K562 (cell line): ENCODE results near the gene SPATA12. TPM values are rescaled to one million over a fixed set of nuclear protein-coding genes. Genes with fewer than 3 reads are reported as not detected.

ENCODE experiments used
- ASH1L ChIP-seq: fragments of 450-650 bp; IDR thresholded peaks from 2 replicates; pipeline ENCODE4 v1.6.1; 2018; ENCODE audit warnings: borderline replicate concordance, mild to moderate bottlenecking, low read depth; ENCODE audit not compliant: partially characterized antibody
- BCOR ChIP-seq: fragments of 450-650 bp; IDR thresholded peaks from 2 replicates; pipeline ENCODE4 v1.6.1; 2016
- BRD9 ChIP-seq: fragments of 450-650 bp; IDR thresholded peaks from 2 replicates; pipeline ENCODE4 v1.6.1; 2018; ENCODE audit warnings: low read depth; ENCODE audit not compliant: partially characterized antibody
- CBX3 ChIP-seq, 2 experiments: IDR thresholded peaks; 1 replicate in 1 of 2; 2 replicates in 1 of 2; pipeline ENCODE4 v1.6.1; 2012; ENCODE audit warnings: inconsistent platforms in 2 of 2, low read length in 2 of 2, borderline replicate concordance in 1 of 2, control low read depth in 1 of 2
- DDX20 ChIP-seq: fragments of 450-650 bp; IDR thresholded peaks from 2 replicates; pipeline ENCODE4 v1.6.1; 2016; ENCODE audit warnings: missing genetic modification characterization, low read depth, mild to moderate bottlenecking, missing compliant biosample characterization, moderate library complexity
- ELF1 ChIP-seq: fragments of 200-800 bp; sonication (Bioruptor generic); IDR thresholded peaks from 2 replicates; pipeline ENCODE4 v1.6.1; 2016; ENCODE audit warnings: missing genetic modification characterization, missing compliant biosample characterization
- HEY1 ChIP-seq: fragments of 250-450 bp; sonication (Bioruptor Pico); IDR thresholded peaks from 2 replicates; pipeline ENCODE4 v1.5.0; 2020; ENCODE audit warnings: mild to moderate bottlenecking, moderate library complexity, borderline replicate concordance
- ILF3 ChIP-seq: fragments of 450-650 bp; IDR thresholded peaks from 2 replicates; pipeline ENCODE4 v1.6.1; 2018; ENCODE audit warnings: antibody characterized with exemption, mild to moderate bottlenecking, moderate library complexity, borderline replicate concordance
- MEF2A ChIP-seq: IDR thresholded peaks from 2 replicates; pipeline ENCODE4 v1.6.1; 2011; ENCODE audit warnings: low read depth, mild to moderate bottlenecking, low read length, moderate library complexity; ENCODE audit not compliant: control insufficient read depth
- PYGO2 ChIP-seq: fragments of 450-650 bp; IDR thresholded peaks from 2 replicates; pipeline ENCODE4 v1.6.1; 2016; ENCODE audit warnings: mild to moderate bottlenecking, missing genetic modification characterization, moderate library complexity, missing compliant biosample characterization
- RBFOX2 ChIP-seq: fragments of 200-400 bp; formaldehyde crosslinking; IDR thresholded peaks from 2 replicates; pipeline ENCODE4 v1.6.1; 2017; ENCODE audit warnings: low read depth, mild to moderate bottlenecking, low read length, moderate library complexity
- THRB ChIP-seq: fragments of 450-650 bp; formaldehyde crosslinking; conservative IDR thresholded peaks from 2 replicates; pipeline ENCODE4 v1.4.0; 2022; ENCODE audit warnings: mild to moderate bottlenecking, missing genetic modification characterization
- ZBTB49 ChIP-seq: sonication (generic); formaldehyde crosslinking; IDR thresholded peaks from 2 replicates; pipeline ENCODE4 v1.8.0; 2022; ENCODE audit warnings: missing genetic modification reagents, mild to moderate bottlenecking, borderline replicate concordance
- ZC3H4 ChIP-seq: sonication (generic); formaldehyde crosslinking; IDR thresholded peaks from 2 replicates; pipeline ENCODE4 v1.9.0; 2021; ENCODE audit warnings: missing genetic modification reagents, borderline replicate concordance
- ZFP91 ChIP-seq: sonication (generic); formaldehyde crosslinking; IDR thresholded peaks from 2 replicates; pipeline ENCODE4 v1.8.0; 2022; ENCODE audit warnings: mild to moderate bottlenecking, missing genetic modification reagents
- ZFX ChIP-seq: sonication (generic); formaldehyde crosslinking; IDR thresholded peaks from 2 replicates; pipeline ENCODE4 v1.8.0; 2022; ENCODE audit warnings: mild to moderate bottlenecking, missing genetic modification reagents, moderate library complexity
- ZNF217 ChIP-seq: sonication (generic); formaldehyde crosslinking; IDR thresholded peaks from 2 replicates; pipeline ENCODE4 v1.8.0; 2022; ENCODE audit warnings: mild to moderate bottlenecking, missing genetic modification reagents
- polyA plus RNA-seq, 8 experiments: library from polyadenylated mRNA; depleted of rRNA in 4 of 8; stranded (reverse) in 5 of 8; unstranded in 3 of 8; fragments of >200 nt; fragmentation: Nextera tagmentation in 2 of 8; fragmentation: Illumina TruSeq in 1 of 8; extraction: Ambion mirVana in 2 of 8; extraction: Trizol in 1 of 8; gene quantifications; 2 replicates each; pipeline versions ENCODE4 v1.2.1 to v1.2.3, GENCODE V29; 2011 to 2014; ENCODE audit warnings: inconsistent platforms in 1 of 8, missing spikeins in 1 of 8
- total RNA-seq, 7 experiments: library from RNA; depleted of rRNA in 6 of 7; stranded (reverse); fragments of >200 nt in 6 of 7; fragmentation: Illumina TruSeq in 2 of 7; extraction: Trizol in 2 of 7; gene quantifications; 2 replicates each; pipeline versions ENCODE4 v1.2.1 to v1.2.3, GENCODE V29; 2011 to 2021; ENCODE audit warnings: low replicate concordance in 1 of 7
- TF ChIP-seq, protein P1 (sequence below): fragments of 200-800 bp; sonication (Bioruptor generic); IDR thresholded peaks from 2 replicates; pipeline ENCODE4 v1.6.1; 2017; ENCODE audit warnings: missing genetic modification characterization, missing compliant biosample characterization
- TF ChIP-seq, protein P2 (sequence below): fragments of 450-650 bp; formaldehyde crosslinking; IDR thresholded peaks from 2 replicates; pipeline ENCODE4 v1.4.0; 2022; ENCODE audit warnings: missing genetic modification characterization

SPATA12 gene
- total and polyA plus RNA-seq, 9 of the 15 experiments (the other 6 are each of a cell fraction or from before 2014, with no cell fraction given): not detected

- no peak for TF ChIP-seq ZBTB49 (CRISPR knock-in tag)
- TF ChIP-seq, protein P1, sequence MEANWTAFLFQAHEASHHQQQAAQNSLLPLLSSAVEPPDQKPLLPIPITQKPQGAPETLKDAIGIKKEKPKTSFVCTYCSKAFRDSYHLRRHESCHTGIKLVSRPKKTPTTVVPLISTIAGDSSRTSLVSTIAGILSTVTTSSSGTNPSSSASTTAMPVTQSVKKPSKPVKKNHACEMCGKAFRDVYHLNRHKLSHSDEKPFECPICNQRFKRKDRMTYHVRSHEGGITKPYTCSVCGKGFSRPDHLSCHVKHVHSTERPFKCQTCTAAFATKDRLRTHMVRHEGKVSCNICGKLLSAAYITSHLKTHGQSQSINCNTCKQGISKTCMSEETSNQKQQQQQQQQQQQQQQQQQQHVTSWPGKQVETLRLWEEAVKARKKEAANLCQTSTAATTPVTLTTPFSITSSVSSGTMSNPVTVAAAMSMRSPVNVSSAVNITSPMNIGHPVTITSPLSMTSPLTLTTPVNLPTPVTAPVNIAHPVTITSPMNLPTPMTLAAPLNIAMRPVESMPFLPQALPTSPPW (CRISPR knock-in tag): peak; percentile 63
- TF ChIP-seq CBX3 (IDR thresholded peaks at IDR 0.05; ENCODE audit: borderline replicate concordance in 1 of 2, low read length in 2 of 2): no peak
- no peak for TF ChIP-seq ZNF217 (CRISPR knock-in tag)
- TF ChIP-seq HEY1: no peak
- no peak for TF ChIP-seq BRD9
- TF ChIP-seq ASH1L: no peak
- TF ChIP-seq RBFOX2: peak; percentile 32; the same call in 1 of the 2 replicates
- no peak for TF ChIP-seq BCOR
- TF ChIP-seq DDX20: no peak
- TF ChIP-seq ZFP91 (CRISPR knock-in tag): no peak
- TF ChIP-seq THRB (CRISPR knock-in tag): no peak
- no peak for TF ChIP-seq ZFX (CRISPR knock-in tag)
- TF ChIP-seq ELF1: 0 out of 2 replicates have a peak, but pooled peaks have one; percentile 55
- TF ChIP-seq ZC3H4 (CRISPR knock-in tag): no peak
- TF ChIP-seq, protein P2, sequence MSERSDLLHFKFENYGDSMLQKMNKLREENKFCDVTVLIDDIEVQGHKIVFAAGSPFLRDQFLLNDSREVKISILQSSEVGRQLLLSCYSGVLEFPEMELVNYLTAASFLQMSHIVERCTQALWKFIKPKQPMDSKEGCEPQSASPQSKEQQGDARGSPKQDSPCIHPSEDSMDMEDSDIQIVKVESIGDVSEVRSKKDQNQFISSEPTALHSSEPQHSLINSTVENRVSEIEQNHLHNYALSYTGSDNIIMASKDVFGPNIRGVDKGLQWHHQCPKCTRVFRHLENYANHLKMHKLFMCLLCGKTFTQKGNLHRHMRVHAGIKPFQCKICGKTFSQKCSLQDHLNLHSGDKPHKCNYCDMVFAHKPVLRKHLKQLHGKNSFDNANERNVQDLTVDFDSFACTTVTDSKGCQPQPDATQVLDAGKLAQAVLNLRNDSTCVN (CRISPR knock-in tag): no peak
- no peak for TF ChIP-seq MEF2A
- TF ChIP-seq ILF3: no peak
- no peak for TF ChIP-seq PYGO2 (tag)
Observed at GRCh38 chr3:57078635-57079473, 18.4 kb downstream of the SPATA12 start (continued).
